Fibroblast of lung (primary cell): Measurements from ENCODE around the gene CTSA.

Experiments used
- EZH2 ChIP-seq: IDR thresholded peaks from 2 replicates; pipeline ENCODE4 v1.5.1; 2012; ENCODE audit warnings: low read length, control low read depth, mild to moderate bottlenecking; ENCODE audit errors: missing control alignments
- TF ChIP-seq, protein P1 (sequence below), 2 donors: IDR thresholded peaks in 1 of 2; conservative IDR thresholded peaks in 1 of 2; 1 replicate in 1 of 2; 2 replicates in 1 of 2; pipeline ENCODE4 v1.5.1; 2011 to 2012; ENCODE audit warnings: low read length in 2 of 2, control low read depth in 1 of 2, inconsistent platforms in 1 of 2, low read depth in 1 of 2, mild to moderate bottlenecking in 1 of 2

GRCh38 chr20:45944965-45945677, 54.0 kb downstream of the CTSA start:
- TF ChIP-seq, protein P1, sequence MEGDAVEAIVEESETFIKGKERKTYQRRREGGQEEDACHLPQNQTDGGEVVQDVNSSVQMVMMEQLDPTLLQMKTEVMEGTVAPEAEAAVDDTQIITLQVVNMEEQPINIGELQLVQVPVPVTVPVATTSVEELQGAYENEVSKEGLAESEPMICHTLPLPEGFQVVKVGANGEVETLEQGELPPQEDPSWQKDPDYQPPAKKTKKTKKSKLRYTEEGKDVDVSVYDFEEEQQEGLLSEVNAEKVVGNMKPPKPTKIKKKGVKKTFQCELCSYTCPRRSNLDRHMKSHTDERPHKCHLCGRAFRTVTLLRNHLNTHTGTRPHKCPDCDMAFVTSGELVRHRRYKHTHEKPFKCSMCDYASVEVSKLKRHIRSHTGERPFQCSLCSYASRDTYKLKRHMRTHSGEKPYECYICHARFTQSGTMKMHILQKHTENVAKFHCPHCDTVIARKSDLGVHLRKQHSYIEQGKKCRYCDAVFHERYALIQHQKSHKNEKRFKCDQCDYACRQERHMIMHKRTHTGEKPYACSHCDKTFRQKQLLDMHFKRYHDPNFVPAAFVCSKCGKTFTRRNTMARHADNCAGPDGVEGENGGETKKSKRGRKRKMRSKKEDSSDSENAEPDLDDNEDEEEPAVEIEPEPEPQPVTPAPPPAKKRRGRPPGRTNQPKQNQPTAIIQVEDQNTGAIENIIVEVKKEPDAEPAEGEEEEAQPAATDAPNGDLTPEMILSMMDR (conservative IDR thresholded peaks at IDR 0.05 in 1 of 2, IDR thresholded peaks at IDR 0.05 in 1 of 2; ENCODE audit: low read depth in 1 of 2, low read length in 2 of 2): peak in 1 of 2 donors; percentile 7
- no peak for TF ChIP-seq EZH2
